VCaP (cell line): ENCODE measurements around the gene DTNB.

Experiments used
- H3K27ac ChIP-seq: fragments of 450-650 bp; 2 replicates; pipeline ENCODE4 v1.5.1; 2017
- TF ChIP-seq, protein P1 (sequence below): fragments of 450-650 bp; conservative IDR thresholded peaks from 2 replicates; pipeline ENCODE4 v1.5.1; 2017; ENCODE audit warnings: mild to moderate bottlenecking, moderate library complexity

Gene DTNB

DNA sequence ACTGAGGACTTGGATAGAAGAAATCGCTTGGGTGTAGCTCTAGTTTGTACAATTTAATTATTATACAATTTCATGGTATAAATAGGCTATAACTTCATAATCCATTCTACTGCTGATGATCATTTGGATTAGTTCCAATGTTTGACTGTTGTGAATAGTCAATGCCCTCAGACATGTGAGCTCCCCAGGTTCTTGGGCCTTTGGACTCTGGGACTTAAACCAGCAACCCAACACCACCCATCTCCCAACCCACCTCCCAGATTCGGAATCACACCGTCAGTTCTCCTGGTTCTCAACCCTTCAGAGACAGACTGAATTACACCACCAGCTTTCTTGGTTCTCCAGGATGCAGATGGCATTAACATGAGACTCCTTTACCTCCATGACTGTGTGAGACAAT, 247.1 kb downstream of the DTNB start:
- no peak overlapping the region for H3K27ac ChIP-seq
- TF ChIP-seq, protein P1, sequence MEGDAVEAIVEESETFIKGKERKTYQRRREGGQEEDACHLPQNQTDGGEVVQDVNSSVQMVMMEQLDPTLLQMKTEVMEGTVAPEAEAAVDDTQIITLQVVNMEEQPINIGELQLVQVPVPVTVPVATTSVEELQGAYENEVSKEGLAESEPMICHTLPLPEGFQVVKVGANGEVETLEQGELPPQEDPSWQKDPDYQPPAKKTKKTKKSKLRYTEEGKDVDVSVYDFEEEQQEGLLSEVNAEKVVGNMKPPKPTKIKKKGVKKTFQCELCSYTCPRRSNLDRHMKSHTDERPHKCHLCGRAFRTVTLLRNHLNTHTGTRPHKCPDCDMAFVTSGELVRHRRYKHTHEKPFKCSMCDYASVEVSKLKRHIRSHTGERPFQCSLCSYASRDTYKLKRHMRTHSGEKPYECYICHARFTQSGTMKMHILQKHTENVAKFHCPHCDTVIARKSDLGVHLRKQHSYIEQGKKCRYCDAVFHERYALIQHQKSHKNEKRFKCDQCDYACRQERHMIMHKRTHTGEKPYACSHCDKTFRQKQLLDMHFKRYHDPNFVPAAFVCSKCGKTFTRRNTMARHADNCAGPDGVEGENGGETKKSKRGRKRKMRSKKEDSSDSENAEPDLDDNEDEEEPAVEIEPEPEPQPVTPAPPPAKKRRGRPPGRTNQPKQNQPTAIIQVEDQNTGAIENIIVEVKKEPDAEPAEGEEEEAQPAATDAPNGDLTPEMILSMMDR: no peak

DNA sequence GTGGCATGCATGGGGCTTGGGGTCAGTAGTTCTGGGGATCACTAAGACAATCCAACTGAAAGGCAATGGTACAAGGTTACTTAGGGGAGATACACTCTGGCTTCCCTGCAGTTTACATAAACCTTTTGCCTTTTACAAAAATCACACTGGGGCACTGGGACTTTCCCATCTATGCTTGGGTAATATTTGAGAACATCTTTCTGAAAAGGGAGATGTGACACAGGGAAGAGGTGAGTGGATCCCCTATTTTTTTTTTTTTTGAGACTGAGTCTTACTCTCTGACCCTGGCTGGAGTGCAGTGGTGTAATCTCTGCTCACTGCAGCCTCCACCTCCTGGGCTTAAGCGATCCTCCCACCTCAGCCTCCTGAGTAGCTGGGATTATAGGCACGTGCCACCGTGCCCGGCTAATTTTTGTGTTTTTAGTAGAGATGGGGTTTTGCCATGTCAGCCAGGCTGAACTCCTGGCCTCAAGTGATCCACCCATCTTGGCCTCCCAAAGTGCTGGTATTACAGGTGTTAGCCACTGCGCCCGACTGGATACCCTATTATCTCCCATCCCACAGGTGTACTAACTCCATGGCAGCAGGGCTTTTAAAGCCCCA, 248.8 kb downstream of the DTNB start:
- TF ChIP-seq, protein P1: no peak
- no peak overlapping the region for H3K27ac ChIP-seq

DNA sequence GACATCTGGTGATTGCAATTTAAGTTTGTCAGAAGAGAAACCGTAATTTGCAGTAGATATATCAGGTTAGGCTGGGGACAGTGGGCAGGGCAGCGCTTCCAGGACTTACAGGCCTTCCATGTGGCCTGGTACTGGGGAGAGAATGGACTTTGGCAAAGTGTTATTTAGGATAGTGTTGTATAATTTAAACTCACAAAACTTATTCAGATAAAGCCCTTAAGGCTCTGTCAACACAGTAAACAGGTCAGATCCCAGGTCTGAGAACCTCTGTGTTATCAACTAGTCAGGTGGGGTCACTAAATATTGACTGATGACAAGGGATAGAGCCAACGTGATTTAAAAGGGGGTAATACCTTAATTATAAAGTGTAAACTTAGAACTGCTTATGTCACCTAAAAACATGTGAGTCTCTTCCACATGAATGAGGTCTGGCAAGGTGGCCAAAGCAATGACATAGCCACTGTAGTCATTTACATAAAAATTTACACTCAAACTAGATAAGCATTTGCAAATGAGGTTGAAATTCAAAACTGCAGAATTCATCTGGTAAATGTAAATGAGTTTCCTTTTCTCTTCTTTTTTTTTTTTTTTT, 251.5 kb downstream of the DTNB start:
- TF ChIP-seq, protein P1: no peak
- peak overlapping the region; percentile 2; the same call in 1 of the 2 replicates for H3K27ac ChIP-seq

DNA sequence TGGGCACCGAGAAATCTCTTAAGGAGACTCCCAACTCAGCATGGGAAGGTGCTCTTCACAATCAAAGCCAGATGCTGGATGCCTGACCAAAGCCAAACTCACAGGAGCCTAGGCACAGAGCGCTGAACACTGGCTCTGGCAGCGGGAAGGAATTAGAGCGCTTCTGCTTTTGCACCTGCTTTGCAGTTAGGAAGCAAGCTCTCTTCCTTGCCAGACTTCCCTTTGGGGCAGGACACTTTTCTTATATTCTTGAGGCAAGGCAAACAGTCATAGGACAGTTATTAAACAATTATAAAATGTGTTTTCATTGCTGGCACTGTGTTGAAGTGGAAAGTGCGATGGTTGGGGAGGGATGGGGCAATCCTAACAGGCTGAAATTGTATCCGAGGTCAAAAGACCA, 252.1 kb downstream of the DTNB start:
- peak overlapping the region; percentile 2; the same call in 1 of the 2 replicates for H3K27ac ChIP-seq
- TF ChIP-seq, protein P1: no peak

DNA sequence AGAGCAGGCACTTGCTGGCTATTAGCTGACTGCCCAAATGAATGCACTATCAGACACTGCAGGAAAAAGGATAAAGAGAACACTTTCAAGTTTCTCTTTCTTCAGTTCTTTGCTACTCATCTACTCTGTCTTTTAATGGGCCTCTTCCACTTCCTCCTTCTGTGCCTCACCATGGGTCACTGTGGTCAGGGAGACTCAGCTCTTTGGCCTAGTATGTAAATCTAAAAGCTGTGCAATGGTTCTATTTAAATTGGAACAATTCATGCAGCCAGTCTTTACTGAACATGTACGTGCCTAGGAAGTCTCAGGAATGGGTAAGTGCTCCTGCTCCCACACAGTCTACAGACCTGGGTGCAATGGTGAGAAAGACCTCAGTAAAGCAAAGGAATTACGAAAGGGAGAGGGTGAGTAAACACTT, 252.5 kb downstream of the DTNB start:
- no peak overlapping the region; the same call in 1 of the 2 replicates for H3K27ac ChIP-seq
- TF ChIP-seq, protein P1: no peak

DNA sequence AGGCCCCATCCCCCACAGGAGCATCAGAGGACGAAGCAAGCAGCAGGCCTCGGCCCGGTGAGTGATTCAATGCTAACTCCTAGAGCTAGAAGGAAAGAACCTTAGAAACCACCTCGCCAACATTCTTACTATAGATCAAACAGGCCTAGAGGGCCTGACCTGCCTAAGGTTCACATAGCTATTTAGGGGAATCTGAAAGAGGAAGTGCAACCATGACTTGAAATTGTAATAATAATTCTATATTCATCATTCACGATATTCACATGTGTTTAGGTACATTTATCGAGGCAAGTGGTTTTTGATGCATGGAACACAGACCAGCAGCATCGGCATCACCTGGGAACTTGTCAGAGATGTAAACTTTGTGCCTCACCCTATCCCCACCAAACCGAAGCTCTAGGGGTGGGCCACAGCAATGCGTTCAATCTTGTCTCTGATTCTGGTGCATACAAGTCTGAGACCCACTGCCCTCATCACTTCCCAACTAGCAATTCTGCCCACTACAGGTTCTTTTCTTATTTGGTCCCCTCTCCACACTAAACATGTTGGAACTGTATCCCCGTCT, 253.6 kb downstream of the DTNB start:
- H3K27ac ChIP-seq: no peak overlapping the region
- TF ChIP-seq, protein P1: no peak

DNA sequence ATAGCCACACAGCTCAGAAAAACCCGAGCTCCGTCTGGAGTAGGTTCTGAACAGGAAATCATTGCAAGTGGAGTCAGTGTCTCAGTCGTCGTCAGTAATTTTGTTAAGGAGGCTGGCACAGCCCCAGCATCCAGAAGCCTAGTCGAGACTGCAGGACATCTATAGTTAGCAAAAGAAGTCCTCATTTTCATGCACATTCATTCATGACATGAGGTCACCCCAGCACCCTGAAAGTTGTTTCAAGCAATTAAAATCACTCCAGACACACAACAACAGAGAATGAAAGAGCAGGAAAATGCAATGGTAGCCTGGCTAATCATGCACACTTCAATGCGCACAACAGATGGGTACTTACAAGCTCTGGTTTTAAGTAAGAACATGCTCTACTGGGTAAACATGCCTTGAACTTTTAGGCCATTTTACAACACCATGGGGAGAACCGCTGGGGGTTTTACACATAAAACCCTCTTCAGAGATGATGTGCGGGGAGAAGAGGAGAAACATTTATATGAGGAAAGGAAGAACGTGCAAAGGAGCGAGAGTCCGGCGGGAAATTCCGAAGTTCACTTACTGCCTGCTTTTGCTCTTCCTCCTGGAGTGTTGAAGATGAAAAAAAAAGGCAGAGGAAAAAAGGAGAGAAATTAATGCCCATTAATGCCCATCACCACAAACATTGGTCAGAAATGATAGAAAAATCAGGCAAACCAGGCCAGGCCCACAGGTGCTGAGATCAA, 254.3 kb downstream of the DTNB start:
- TF ChIP-seq, protein P1: no peak
- H3K27ac ChIP-seq: no peak overlapping the region
